Left lung (tissue), 10 donors: ENCODE results near the gene TMPRSS2. TPM values are rescaled to one million over a fixed set of nuclear protein-coding genes. Genes with fewer than 3 reads are reported as not detected.

Source experiments
- ATAC-seq: fragments of 200-7000 bp; cut with Tn5 transposase; one replicate; pipeline ENCODE4 v1.9.1; 2020; ENCODE audit warnings: moderate library complexity
- DNase-seq, 4 donors: peaks; one replicate each; pipeline ENCODE4 v3.0.0-alpha.2; 2013 to 2020
- H3K27ac ChIP-seq, 2 donors: fragments of 200-600 bp; sonication (generic) in 1 of 2; one replicate each; pipeline versions ENCODE4 v1.5.0 to v1.8.0; 2020 to 2021
- H3K27me3 ChIP-seq, 2 donors: fragments of 200-600 bp; sonication (generic) in 1 of 2; one replicate each; pipeline versions ENCODE4 v1.5.0 to v1.8.0; 2020 to 2021
- H3K36me3 ChIP-seq, 2 donors: fragments of 200-600 bp; sonication (generic) in 1 of 2; one replicate each; pipeline versions ENCODE4 v1.5.0 to v1.8.0; 2020 to 2021
- H3K4me1 ChIP-seq, 2 donors: fragments of 200-600 bp; one replicate each; pipeline ENCODE4 v1.8.0; 2021
- H3K4me3 ChIP-seq, 2 donors: fragments of 200-600 bp; sonication (generic) in 1 of 2; one replicate each; pipeline versions ENCODE4 v1.5.0 to v1.8.0; 2020 to 2021; ENCODE audit warnings: mild to moderate bottlenecking in 1 of 2
- H3K9me3 ChIP-seq, 2 donors: fragments of 200-600 bp; sonication (generic) in 1 of 2; one replicate each; pipeline versions ENCODE4 v1.5.0 to v1.8.0; 2020 to 2021
- intact Hi-C, 2 donors: fragments of 100-400 bp; cut with DNase I; formaldehyde crosslinking; loops; one replicate each; pipeline versions ENCODE4 v1.11.2 to v1.14.2; 2022
- polyA plus RNA-seq, 6 donors: library from polyadenylated mRNA; unstranded; fragments of 120-200 nt; gene quantifications; one replicate each; pipeline ENCODE4 v1.2.1, GENCODE V29; 2013; ENCODE audit not compliant: insufficient read length in 6 of 6
- total RNA-seq, 2 donors: library from RNA; stranded (reverse); fragmentation: NEBNext Ultra II Directional; extraction: Animal tissue kit (Norgen Biotek cat#: 25700); gene quantifications; one replicate each; pipeline ENCODE4 v1.2.1, GENCODE V29; 2021
- TF ChIP-seq, protein P1 (sequence below), 2 donors: fragments of 200-600 bp; sonication (generic) in 1 of 2; IDR thresholded peaks; one replicate each; pipeline versions ENCODE4 v1.5.0 to v1.8.0; 2021; ENCODE audit warnings: antibody characterized with exemption in 2 of 2
- donor health status: DM: no; HTN: yes; CAD: no.
- donor health status: DM: no; HTN: no; CAD: no.

TMPRSS2 gene
- total and polyA plus RNA-seq, 8 donors = 38.2 to 137 (median 52.7) TPM

- TF ChIP-seq, protein P1, sequence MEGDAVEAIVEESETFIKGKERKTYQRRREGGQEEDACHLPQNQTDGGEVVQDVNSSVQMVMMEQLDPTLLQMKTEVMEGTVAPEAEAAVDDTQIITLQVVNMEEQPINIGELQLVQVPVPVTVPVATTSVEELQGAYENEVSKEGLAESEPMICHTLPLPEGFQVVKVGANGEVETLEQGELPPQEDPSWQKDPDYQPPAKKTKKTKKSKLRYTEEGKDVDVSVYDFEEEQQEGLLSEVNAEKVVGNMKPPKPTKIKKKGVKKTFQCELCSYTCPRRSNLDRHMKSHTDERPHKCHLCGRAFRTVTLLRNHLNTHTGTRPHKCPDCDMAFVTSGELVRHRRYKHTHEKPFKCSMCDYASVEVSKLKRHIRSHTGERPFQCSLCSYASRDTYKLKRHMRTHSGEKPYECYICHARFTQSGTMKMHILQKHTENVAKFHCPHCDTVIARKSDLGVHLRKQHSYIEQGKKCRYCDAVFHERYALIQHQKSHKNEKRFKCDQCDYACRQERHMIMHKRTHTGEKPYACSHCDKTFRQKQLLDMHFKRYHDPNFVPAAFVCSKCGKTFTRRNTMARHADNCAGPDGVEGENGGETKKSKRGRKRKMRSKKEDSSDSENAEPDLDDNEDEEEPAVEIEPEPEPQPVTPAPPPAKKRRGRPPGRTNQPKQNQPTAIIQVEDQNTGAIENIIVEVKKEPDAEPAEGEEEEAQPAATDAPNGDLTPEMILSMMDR (IDR thresholded peaks at IDR 0.05) = no peak
- H3K4me1 ChIP-seq = no peaks in the 10 kb centered on the region
- H3K4me3 ChIP-seq = no peak overlapping the region
- no peaks in the 10 kb centered on the region for H3K36me3 ChIP-seq
- H3K9me3 ChIP-seq = no peaks in the 10 kb centered on the region
- DNase-seq (no peak), ATAC-seq (no peak)
- intact Hi-C loops = no loop called here
- no peak overlapping the region for H3K27ac ChIP-seq
- peaks cover 4 to 19% of the 10 kb centered on the region in 2 donors for H3K27me3 ChIP-seq
Measured at GRCh38 chr21:41547111-41547510, 39.2 kb upstream of the TMPRSS2 start.

DNA sequence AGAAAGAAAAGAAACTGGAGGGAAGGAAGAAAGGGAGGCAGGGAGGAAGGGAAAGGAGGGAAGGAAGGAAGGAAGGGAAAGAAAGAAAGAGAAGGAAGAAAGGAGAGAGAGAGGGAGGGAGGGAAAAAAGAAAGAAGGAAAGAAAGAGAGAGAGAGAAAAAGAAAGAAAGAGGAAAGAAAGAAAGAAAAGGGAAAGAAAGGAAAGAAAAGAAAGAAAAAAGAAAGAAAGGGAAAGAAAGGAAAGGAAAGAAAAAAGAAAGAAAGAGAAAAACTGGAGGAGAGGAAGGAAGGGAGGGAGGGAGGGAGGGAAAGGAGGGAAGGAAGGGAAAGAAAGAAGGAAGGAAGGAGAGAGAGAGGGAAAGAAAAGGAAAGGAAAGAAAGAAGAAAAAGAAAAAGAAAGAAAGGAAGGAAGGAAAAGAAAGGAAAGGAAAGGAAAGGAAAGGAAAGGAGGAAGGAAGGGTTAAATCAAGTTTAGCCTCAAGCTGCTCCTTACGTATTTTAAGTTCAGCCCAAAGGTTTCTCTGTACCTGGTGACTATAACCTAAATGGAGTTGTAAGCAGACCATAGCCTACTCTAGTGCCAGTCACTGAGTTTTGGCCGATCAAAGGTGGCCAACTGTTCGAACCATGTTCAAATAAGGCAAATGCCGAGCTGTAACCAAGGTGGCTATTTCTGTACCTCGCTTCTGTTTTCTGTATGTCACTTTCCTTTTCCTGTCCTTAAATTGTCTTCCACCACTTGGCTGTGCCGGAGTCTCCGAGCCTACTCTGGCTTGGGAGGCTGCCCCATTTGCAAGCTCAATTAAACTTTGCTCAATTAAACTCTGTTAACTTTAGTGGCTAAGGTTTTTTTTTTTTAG lies 37.8 kb upstream of the TMPRSS2 start:
- intact Hi-C loops = no loop called here

GRCh38 chr21:41542727-41543126 lies 34.8 kb upstream of the TMPRSS2 start:
- Histone ChIP-seq H3K36me3 (no peaks in the 10 kb centered on the region), H3K4me1 (no peaks in the 10 kb centered on the region), H3K27ac (no peak overlapping the region), H3K4me3 (no peak overlapping the region), H3K9me3 (no peaks in the 10 kb centered on the region), H3K27me3 (peaks cover 4 to 22% of the 10 kb centered on the region in 2 donors)
- ATAC-seq (no peak), DNase-seq (no peak)
- intact Hi-C loops = no loop called here
- TF ChIP-seq, protein P1 (IDR thresholded peaks at IDR 0.05) = no peak

More for the DNA sequence above, 37.8 kb upstream of the TMPRSS2 start:
- Histone ChIP-seq H3K4me3 (no peak overlapping the region), H3K27me3 (peaks cover 4 to 22% of the 10 kb centered on the region in 2 donors), H3K36me3 (no peaks in the 10 kb centered on the region), H3K27ac (no peak overlapping the region), H3K9me3 (no peaks in the 10 kb centered on the region), H3K4me1 (no peaks in the 10 kb centered on the region)
- no peak for DNase-seq
- no peak for ATAC-seq
- TF ChIP-seq, protein P1 (IDR thresholded peaks at IDR 0.05) = no peak

DNA sequence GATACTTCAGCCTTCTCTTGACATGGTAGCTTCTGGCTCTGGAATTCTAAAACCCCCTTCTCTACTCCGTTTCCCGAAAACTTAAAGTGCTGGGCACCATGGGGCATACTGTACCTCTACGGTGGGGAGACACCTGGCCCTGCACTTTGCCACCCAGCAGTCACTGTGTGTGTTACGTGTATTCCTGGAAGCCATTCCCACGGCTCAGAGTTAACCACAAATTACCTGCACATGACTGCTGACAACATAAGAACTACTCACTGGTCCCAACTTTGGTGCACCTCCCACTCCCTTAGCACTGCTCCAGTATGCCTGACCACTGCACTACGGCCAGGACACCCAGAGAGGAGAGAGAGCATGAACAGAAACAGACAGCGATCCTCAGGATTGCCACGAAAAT lies 29.4 kb upstream of the TMPRSS2 start:
- Histone ChIP-seq H3K27me3 (peaks cover 0 to 20% of the 10 kb centered on the region in 2 donors), H3K4me3 (no peak overlapping the region), H3K9me3 (no peaks in the 10 kb centered on the region), H3K4me1 (no peaks in the 10 kb centered on the region), H3K36me3 (no peaks in the 10 kb centered on the region), H3K27ac (no peak overlapping the region)
- DNase-seq (no peak), ATAC-seq (peak; percentile 60)
- TF ChIP-seq, protein P1 (IDR thresholded peaks at IDR 0.05) = no peak
- intact Hi-C loops = no loop called here

DNA sequence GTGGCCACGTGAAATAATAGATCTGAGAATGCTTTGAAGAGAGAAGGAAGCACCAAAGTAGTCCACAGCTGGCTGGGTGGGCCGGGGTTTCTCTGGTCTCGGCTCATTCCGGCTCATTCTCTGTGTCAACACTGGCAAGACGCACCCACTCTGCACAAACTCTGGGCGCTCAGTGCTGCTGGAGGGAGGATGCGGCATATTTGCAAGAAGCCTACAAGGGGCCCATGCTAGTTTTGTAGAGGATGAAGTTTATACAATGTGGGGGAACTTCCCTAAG lies 28.8 kb upstream of the TMPRSS2 start:
- H3K9me3 ChIP-seq = no peaks in the 10 kb centered on the region
- H3K4me1 ChIP-seq = no peaks in the 10 kb centered on the region
- no peaks in the 10 kb centered on the region for H3K36me3 ChIP-seq
- TF ChIP-seq, protein P1 (IDR thresholded peaks at IDR 0.05) = no peak
- intact Hi-C loops = no loop called here
- H3K27ac ChIP-seq = peak overlapping the region in 1 of 2 donors; percentile 13
- no peak overlapping the region for H3K4me3 ChIP-seq
- H3K27me3 ChIP-seq = peaks cover 0 to 20% of the 10 kb centered on the region in 2 donors
- ATAC-seq (peak; percentile 45), DNase-seq (no peak)
